B cell (primary cell): ENCODE measurements around the gene GATAD2B. TPM values are rescaled to one million over a fixed set of nuclear protein-coding genes. Genes with fewer than 3 reads are reported as not detected.

Source experiments
- ATAC-seq: fragments of 200-7000 bp; cut with Tn5 transposase; one replicate; pipeline ENCODE4 v1.10.0; 2021; ENCODE audit warnings: low read depth, mild to moderate bottlenecking, moderate number of reproducible peaks, moderate library complexity
- CTCF ChIA-PET: fragments of 350-600 bp; sonication (Branson Sonifier 250); formaldehyde crosslinking; loops from one replicate; lab custom pipeline; 2021; ENCODE audit warnings: antibody characterized with exemption, inconsistent platforms; lab: Charles Lee
- POLR2A ChIA-PET: fragments of 350-600 bp; sonication (Branson Sonifier 250); formaldehyde crosslinking; loops from one replicate; lab custom pipeline; 2021; ENCODE audit warnings: antibody characterized with exemption; lab: Charles Lee
- DNase-seq: peaks from one replicate; pipeline ENCODE4 v3.0.0; 2013
- H2AFZ ChIP-seq: 2 replicates; pipeline ENCODE4 v1.6.1; 2012; ENCODE audit warnings: mild to moderate bottlenecking, low read depth, low read length; ENCODE audit not compliant: insufficient read depth, poor library complexity, severe bottlenecking
- H3K27ac ChIP-seq, 2 donors: 1 replicate in 1 of 2; 2 replicates in 1 of 2; pipeline ENCODE4 v1.5.1; 2012 to 2013; ENCODE audit warnings: low read length in 2 of 2, mild to moderate bottlenecking in 2 of 2, moderate library complexity in 1 of 2
- H3K27me3 ChIP-seq, 4 experiments: fragments of 200-600 bp in 1 of 4; sonication (generic) in 1 of 4; replicated peaks in 1 of 4; 1 replicate in 2 of 4; 2 replicates in 2 of 4; pipeline versions ENCODE4 v1.6.1 to v1.7.0; 2013 to 2016; ENCODE audit warnings: low read length in 3 of 4, mild to moderate bottlenecking in 2 of 4, mixed read lengths in 1 of 4, moderate library complexity in 1 of 4; ENCODE audit not compliant: insufficient read depth in 4 of 4, control insufficient read depth in 3 of 4; ENCODE audit errors: control extremely low read depth in 1 of 4
- H3K36me3 ChIP-seq, 2 experiments: replicated peaks in 1 of 2; 1 replicate in 1 of 2; 2 replicates in 1 of 2; pipeline versions ENCODE4 v1.6.1 to v1.7.1; 2013; ENCODE audit warnings: low read length in 1 of 2; ENCODE audit not compliant: insufficient read depth in 2 of 2, control insufficient read depth in 1 of 2; ENCODE audit errors: control extremely low read depth in 1 of 2, extremely low read depth in 1 of 2
- H3K4me1 ChIP-seq, 2 donors: fragments of 200-600 bp in 1 of 2; sonication (generic) in 1 of 2; 1 replicate in 1 of 2; 2 replicates in 1 of 2; pipeline versions ENCODE4 v1.5.1 to v1.6.1; 2013 to 2017; ENCODE audit warnings: low read length in 2 of 2; ENCODE audit not compliant: control insufficient read depth in 2 of 2, insufficient read depth in 2 of 2
- H3K4me2 ChIP-seq: replicated peaks from 2 replicates; pipeline ENCODE3; 2012; ENCODE audit warnings: mild to moderate bottlenecking, low read depth, low read length; ENCODE audit not compliant: poor library complexity, severe bottlenecking
- H3K4me3 ChIP-seq, 5 experiments: fragments of 200-600 bp in 1 of 5; sonication (generic) in 1 of 5; 1 replicate in 3 of 5; 2 replicates in 2 of 5; pipeline versions ENCODE4 v1.5.1 to v1.7.0; 2011 to 2016; ENCODE audit warnings: low read length in 4 of 5, mild to moderate bottlenecking in 4 of 5, low read depth in 2 of 5, control low read depth in 1 of 5, moderate library complexity in 1 of 5; ENCODE audit not compliant: insufficient read depth in 1 of 5; ENCODE audit errors: control extremely low read depth in 1 of 5, extremely low read depth in 1 of 5
- H3K79me2 ChIP-seq: fragments of 200-600 bp; sonication (generic); one replicate; pipeline ENCODE4 v1.6.0; 2016; ENCODE audit warnings: low read length; ENCODE audit not compliant: control insufficient read depth, insufficient read depth
- H3K9ac ChIP-seq: fragments of 200-600 bp; sonication (generic); 2 replicates; pipeline ENCODE4 v1.6.1; 2017; ENCODE audit warnings: mild to moderate bottlenecking, low read length, moderate library complexity
- H3K9me3 ChIP-seq, 3 donors: one replicate each; pipeline versions ENCODE4 v1.6.1 to v1.7.1; 2013; ENCODE audit warnings: low read length in 2 of 3; ENCODE audit not compliant: control insufficient read depth in 2 of 3, insufficient read depth in 1 of 3; ENCODE audit errors: control extremely low read depth in 1 of 3
- H4K20me1 ChIP-seq: 2 replicates; pipeline ENCODE4 v1.6.0; 2012; ENCODE audit warnings: mild to moderate bottlenecking, low read length; ENCODE audit not compliant: insufficient read depth, control insufficient read depth, poor library complexity, severe bottlenecking
- H3K27ac Mint-ChIP-seq: one replicate; pipeline ENCODE4 v1.8.0; 2021; ENCODE audit warnings: mixed read lengths
- H3K27me3 Mint-ChIP-seq: one replicate; pipeline ENCODE4 v1.8.0; 2021; ENCODE audit warnings: mixed read lengths
- H3K4me1 Mint-ChIP-seq: one replicate; pipeline ENCODE4 v1.8.0; 2021; ENCODE audit warnings: mixed read lengths
- H3K4me3 Mint-ChIP-seq: one replicate; pipeline ENCODE4 v1.8.0; 2021; ENCODE audit warnings: mixed read lengths
- H3K9me3 Mint-ChIP-seq: one replicate; pipeline ENCODE4 v1.8.0; 2022; ENCODE audit warnings: mixed read lengths; ENCODE audit not compliant: insufficient read depth
- CTCF ChIP-seq: fragments of 200-600 bp; IDR thresholded peaks from one replicate; pipeline ENCODE4 v1.8.0; 2022; ENCODE audit warnings: antibody characterized with exemption, mild to moderate bottlenecking
- EZH2 ChIP-seq: IDR thresholded peaks from 2 replicates; pipeline ENCODE4 v1.6.1; 2012; ENCODE audit warnings: borderline replicate concordance, low read depth, mild to moderate bottlenecking, moderate library complexity, low read length; ENCODE audit not compliant: insufficient read depth, poor library complexity, severe bottlenecking
- WGBS: methylation state at CpG from one replicate; pipeline ENCODE4 v1.1.5; 2013; ENCODE audit warnings: missing lambda C conversion rate; ENCODE audit not compliant: insufficient coverage; 5-methylcytosine and 5-hydroxymethylcytosine counted together
- intact Hi-C: fragments of 100-400 bp; cut with micrococcal nuclease; formaldehyde crosslinking; loops from one replicate; pipeline ENCODE4 v1.10.0; 2022
- polyA plus RNA-seq: library from polyadenylated mRNA; depleted of rRNA; stranded (reverse); fragments of >200 nt; gene quantifications from 2 replicates; pipeline ENCODE4 v1.2.3, GENCODE V29; 2012
- total RNA-seq, 2 donors: library from RNA; stranded (reverse); fragments of 120-200 nt in 1 of 2; gene quantifications; 1 replicate in 1 of 2; 2 replicates in 1 of 2; pipeline versions ENCODE4 v1.2.3 to v1.2.4, GENCODE V29; 2013 to 2022

Gene GATAD2B
- total and polyA plus RNA-seq, 2 donors (not counting 1 experiment from before 2014, with no cell fraction given): 16.7 to 105 TPM

- Histone ChIP-seq H3K27ac (peak overlapping the region in 1 of 2 donors; percentile 94), H3K4me2 (peak overlapping the region; percentile 95), H3K4me3 (peak overlapping the region in 4 of 5 experiments; percentile 73 to 95 (median 84)), H3K4me1 (peaks cover 37 to 44% of the 10 kb centered on the region in 2 donors), H3K9me3 (no peaks in the 10 kb centered on the region), H3K79me2 (peaks cover 38% of the 10 kb centered on the region), H3K27me3 (no peaks in the 10 kb centered on the region), H3K9ac (peak overlapping the region; percentile 90), H3K36me3 (peaks cover 0 to 5% of the 10 kb centered on the region in 2 experiments), H4K20me1 (no peaks in the 10 kb centered on the region), H2AFZ (peak overlapping the region; percentile 93)
- no peak for DNase-seq
- ChIA-PET CTCF (interaction anchor here (0.8 to 7.5 kb wide), 10 partner anchors 8 to 334 kb away, joined by 3 to 65 read pairs (median 8); partner anchors contain the start of genes CRTC2, DENND4B, GATAD2B and JTB), POLR2A (interaction anchor here (0.6 to 5.3 kb wide), 5 partner anchors 11 to 215 kb away, joined by 4 to 64 read pairs (median 25); partner anchors contain the start of genes CRTC2, DENND4B and RPS27)
- intact Hi-C loops: no loop called here
- TF ChIP-seq EZH2: no peak
- no peak for TF ChIP-seq CTCF
- peaks cover 41% of the 10 kb centered on the region for H3K4me1 Mint-ChIP-seq
- ATAC-seq: no peak
- H3K4me3 Mint-ChIP-seq: peak overlapping the region; percentile 98
- no peaks in the 10 kb centered on the region for H3K9me3 Mint-ChIP-seq
- peak overlapping the region; percentile 82 for H3K27ac Mint-ChIP-seq
- no peaks in the 10 kb centered on the region for H3K27me3 Mint-ChIP-seq
- 26% methylated on average over 9 of the region's 13 CpGs for WGBS
Measured at GRCh38 chr1:153968408-153968807, 45.6 kb upstream of the GATAD2B start.

DNA sequence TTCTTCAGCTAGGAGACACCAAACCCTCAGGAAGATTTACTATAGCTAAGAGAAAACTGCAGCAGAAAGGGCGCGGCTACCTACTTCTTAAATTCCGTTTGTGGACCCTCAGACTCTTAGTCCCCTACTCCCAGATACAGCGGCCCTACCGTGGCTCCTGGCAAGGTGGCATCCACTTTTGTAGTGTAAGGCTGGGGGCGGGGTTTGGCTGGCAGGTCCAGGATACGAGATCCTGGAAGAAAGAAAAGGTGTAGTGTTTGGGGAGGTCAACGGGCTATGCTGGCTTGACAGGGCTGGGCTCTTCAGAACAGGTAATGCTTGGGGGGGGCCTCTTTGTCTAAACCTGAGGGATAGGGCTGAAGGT is 45.2 kb upstream of the GATAD2B start:
- Histone ChIP-seq H2AFZ (peak overlapping the region; percentile 93), H3K4me3 (peak overlapping the region; percentile 73 to 95 (median 90)), H3K27ac (peak overlapping the region; percentile 91 to 94), H3K4me2 (peak overlapping the region; percentile 95), H3K79me2 (peaks cover 42% of the 10 kb centered on the region), H3K36me3 (peaks cover 0 to 1% of the 10 kb centered on the region in 2 experiments), H3K4me1 (peaks cover 37 to 45% of the 10 kb centered on the region in 2 donors), H3K9ac (peak overlapping the region; percentile 90), H3K27me3 (no peaks in the 10 kb centered on the region), H3K9me3 (no peaks in the 10 kb centered on the region), H4K20me1 (no peaks in the 10 kb centered on the region)
- no peaks in the 10 kb centered on the region for H3K9me3 Mint-ChIP-seq
- peak overlapping the region; percentile 99 for H3K27ac Mint-ChIP-seq
- POLR2A ChIA-PET: interaction anchor here (0.6 to 5.3 kb wide), 11 partner anchors 9 to 334 kb away, joined by 3 to 64 read pairs (median 14); partner anchors contain the start of genes CHTOP, CRTC2, DENND4B and GATAD2B
- DNase-seq: no peak
- no peak for TF ChIP-seq CTCF
- no peak for TF ChIP-seq EZH2
- CTCF ChIA-PET: interaction anchor here (1.0 to 7.5 kb wide), 11 partner anchors 9 to 334 kb away, joined by 3 to 65 read pairs (median 6); partner anchors contain the start of genes CRTC2, DENND4B, GATAD2B and JTB
- WGBS: 0% methylated on average over 5 of the region's 8 CpGs
- peaks cover 43% of the 10 kb centered on the region for H3K4me1 Mint-ChIP-seq
- H3K4me3 Mint-ChIP-seq: peak overlapping the region; percentile 98
- H3K27me3 Mint-ChIP-seq: no peaks in the 10 kb centered on the region
- intact Hi-C loops: loop anchor here (1.0 kb wide), 4 partner anchors 9 to 45 kb away; partner anchors contain the start of genes CRTC2, DENND4B and JTB
- no peak for ATAC-seq
